Chondrocyte (in vitro differentiated cells): ENCODE measurements around the gene STK24. TPM values are rescaled to one million over a fixed set of nuclear protein-coding genes. Genes with fewer than 3 reads are reported as not detected.
A peak's percentile ranks its signal among the peaks of the same experiment; 100 is the strongest.

Source experiments
- DNase-seq: peaks from one replicate; pipeline ENCODE4 v3.0.0; 2021; ENCODE audit warnings: mixed read lengths, low spot score
- H3K27ac Mint-ChIP-seq: one replicate; pipeline ENCODE4 v1.8.0; 2021; ENCODE audit warnings: mild to moderate bottlenecking, moderate library complexity, mixed read lengths; ENCODE audit not compliant: unreplicated experiment
- H3K27me3 Mint-ChIP-seq: 2 replicates; pipeline ENCODE4 v1.8.0; 2021; ENCODE audit warnings: low read depth, mixed read lengths
- H3K36me3 Mint-ChIP-seq: 2 replicates; pipeline ENCODE4 v1.8.0; 2021; ENCODE audit warnings: low read depth, mixed read lengths
- H3K4me1 Mint-ChIP-seq: 2 replicates; pipeline ENCODE4 v1.8.0; 2021; ENCODE audit warnings: low read depth, mild to moderate bottlenecking, mixed read lengths
- H3K4me3 Mint-ChIP-seq: one replicate; pipeline ENCODE4 v1.8.0; 2021; ENCODE audit warnings: mild to moderate bottlenecking, moderate library complexity, mixed read lengths; ENCODE audit not compliant: unreplicated experiment
- H3K9me3 Mint-ChIP-seq: 2 replicates; pipeline ENCODE4 v1.8.0; 2021; ENCODE audit warnings: low read depth, mixed read lengths
- total RNA-seq: library from RNA; stranded (reverse); gene quantifications from 3 replicates; pipeline ENCODE4 v1.2.1, GENCODE V29; 2021
- TF ChIP-seq, protein P1 (sequence below): fragments of 200-600 bp; sonication (generic); IDR thresholded peaks from 2 replicates; pipeline ENCODE4 v1.5.0; 2021; ENCODE audit warnings: antibody characterized with exemption, mild to moderate bottlenecking, moderate library complexity

STK24 gene
- total RNA-seq, 1 donor from 2014 or later, result 100 TPM

DNA sequence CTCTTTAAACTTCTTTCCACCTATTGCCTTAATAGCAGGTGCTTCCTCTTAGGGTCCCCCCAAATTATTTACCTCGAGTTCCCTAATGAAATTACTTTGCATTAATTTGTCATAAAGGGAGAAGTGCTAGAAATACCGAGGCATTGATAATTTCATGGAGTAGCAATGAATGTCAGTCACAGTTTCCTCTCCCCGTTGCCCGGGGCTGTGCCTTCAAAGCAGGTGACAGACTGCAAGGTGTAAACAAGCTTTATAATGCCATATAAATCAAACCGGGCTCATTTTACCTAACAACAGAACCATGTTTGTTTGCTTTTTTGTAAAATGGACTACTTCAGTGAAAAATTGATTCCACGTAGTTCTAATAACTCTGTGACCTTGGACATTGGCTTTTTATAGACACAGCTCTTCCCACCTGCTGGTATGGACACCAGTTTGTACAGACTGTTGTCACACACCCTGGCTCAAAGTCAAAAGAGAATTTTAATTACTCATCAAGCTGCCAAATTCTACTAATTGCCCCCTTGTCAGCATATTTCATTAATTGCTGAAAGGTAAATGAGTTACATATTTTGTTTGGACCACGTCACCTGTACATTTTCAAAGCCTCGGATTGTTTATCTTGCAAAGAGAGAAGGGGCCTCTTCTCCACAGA, 171.1 kb downstream of the STK24 start:
- H3K36me3 Mint-ChIP-seq, result peaks cover 23% of the 10 kb centered on the region
- DNase-seq, result no peak
- TF ChIP-seq, protein P1, sequence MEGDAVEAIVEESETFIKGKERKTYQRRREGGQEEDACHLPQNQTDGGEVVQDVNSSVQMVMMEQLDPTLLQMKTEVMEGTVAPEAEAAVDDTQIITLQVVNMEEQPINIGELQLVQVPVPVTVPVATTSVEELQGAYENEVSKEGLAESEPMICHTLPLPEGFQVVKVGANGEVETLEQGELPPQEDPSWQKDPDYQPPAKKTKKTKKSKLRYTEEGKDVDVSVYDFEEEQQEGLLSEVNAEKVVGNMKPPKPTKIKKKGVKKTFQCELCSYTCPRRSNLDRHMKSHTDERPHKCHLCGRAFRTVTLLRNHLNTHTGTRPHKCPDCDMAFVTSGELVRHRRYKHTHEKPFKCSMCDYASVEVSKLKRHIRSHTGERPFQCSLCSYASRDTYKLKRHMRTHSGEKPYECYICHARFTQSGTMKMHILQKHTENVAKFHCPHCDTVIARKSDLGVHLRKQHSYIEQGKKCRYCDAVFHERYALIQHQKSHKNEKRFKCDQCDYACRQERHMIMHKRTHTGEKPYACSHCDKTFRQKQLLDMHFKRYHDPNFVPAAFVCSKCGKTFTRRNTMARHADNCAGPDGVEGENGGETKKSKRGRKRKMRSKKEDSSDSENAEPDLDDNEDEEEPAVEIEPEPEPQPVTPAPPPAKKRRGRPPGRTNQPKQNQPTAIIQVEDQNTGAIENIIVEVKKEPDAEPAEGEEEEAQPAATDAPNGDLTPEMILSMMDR, result no peak
- H3K4me1 Mint-ChIP-seq, result peaks cover 4% of the 10 kb centered on the region
- H3K27me3 Mint-ChIP-seq, result no peaks in the 10 kb centered on the region
- no peak overlapping the region for H3K4me3 Mint-ChIP-seq
- H3K27ac Mint-ChIP-seq, result no peak overlapping the region
- H3K9me3 Mint-ChIP-seq, result no peaks in the 10 kb centered on the region

DNA sequence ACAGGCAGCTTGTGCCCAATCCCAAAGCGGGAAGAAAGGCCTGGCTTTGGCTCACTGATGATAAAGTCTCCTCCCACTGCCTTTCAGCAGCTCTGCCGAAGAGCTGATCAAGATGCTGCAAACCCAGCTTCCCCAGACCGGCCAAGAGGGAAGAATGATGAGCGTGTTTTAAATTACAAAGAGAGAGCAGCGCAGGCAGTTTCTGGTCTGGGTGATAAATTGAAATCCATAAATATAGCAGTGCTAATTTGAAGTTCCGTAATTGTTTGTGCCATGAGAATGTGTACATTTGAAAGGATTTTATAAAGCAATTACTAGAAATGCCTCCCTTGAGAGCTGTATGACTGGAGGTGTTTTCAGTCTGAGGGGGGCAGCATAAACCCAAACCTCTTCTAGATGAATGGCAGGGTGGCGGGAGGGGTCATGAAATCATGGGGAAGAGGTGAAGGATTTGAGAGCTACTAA, 171.8 kb downstream of the STK24 start:
- Mint-ChIP-seq H3K27me3 (no peaks in the 10 kb centered on the region), H3K4me3 (no peak overlapping the region), H3K9me3 (no peaks in the 10 kb centered on the region), H3K27ac (no peak overlapping the region), H3K4me1 (peaks cover 4% of the 10 kb centered on the region), H3K36me3 (peaks cover 22% of the 10 kb centered on the region)
- TF ChIP-seq, protein P1, result peak; percentile 29
- no peak for DNase-seq

DNA sequence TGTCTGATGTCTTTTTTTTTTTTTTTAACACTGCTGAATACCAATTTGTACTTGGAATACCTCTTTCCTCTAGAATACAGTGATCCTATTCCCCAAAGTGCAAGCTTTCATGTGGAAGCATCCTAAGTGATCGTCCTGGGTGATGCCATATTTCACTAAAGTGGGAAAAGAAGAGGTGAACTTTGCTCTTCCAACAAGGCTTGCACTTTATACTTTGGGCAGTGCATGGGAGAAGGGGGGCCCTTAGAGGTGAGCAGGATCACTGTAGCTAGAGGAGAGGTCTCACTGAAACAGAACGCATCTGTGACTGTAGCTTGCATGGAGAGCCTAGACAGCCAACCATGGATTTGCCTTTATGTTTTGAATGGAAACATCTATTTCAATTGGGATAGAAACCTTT, 173.8 kb downstream of the STK24 start:
- TF ChIP-seq, protein P1, result no peak
- no peaks in the 10 kb centered on the region for H3K9me3 Mint-ChIP-seq
- H3K27ac Mint-ChIP-seq, result no peak overlapping the region
- H3K36me3 Mint-ChIP-seq, result peaks cover 22% of the 10 kb centered on the region
- no peak for DNase-seq
- peaks cover 7% of the 10 kb centered on the region for H3K4me1 Mint-ChIP-seq
- H3K4me3 Mint-ChIP-seq, result no peak overlapping the region
- no peaks in the 10 kb centered on the region for H3K27me3 Mint-ChIP-seq

DNA sequence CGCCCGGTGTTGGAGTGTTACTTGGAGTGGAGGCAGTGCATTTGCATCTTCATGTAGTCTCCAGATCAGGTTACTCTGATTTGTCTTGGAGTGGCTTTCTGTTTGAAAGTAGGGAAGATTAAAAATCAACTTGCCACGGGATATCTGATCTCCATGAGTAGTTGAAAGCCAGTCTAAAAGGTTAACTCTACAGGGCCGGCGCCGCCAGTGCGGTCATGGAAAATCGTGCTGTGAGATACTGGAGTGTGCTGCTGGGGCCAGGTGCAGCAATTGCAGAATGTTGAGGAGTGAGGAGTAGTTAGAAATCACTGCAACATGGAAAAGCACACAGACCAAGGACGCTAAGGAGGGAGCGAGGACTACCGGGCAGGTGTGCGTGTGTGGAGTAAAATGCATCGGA, 175.0 kb downstream of the STK24 start:
- H3K4me3 Mint-ChIP-seq, result no peak overlapping the region
- TF ChIP-seq, protein P1, result no peak
- no peaks in the 10 kb centered on the region for H3K27me3 Mint-ChIP-seq
- H3K36me3 Mint-ChIP-seq, result peaks cover 23% of the 10 kb centered on the region
- H3K27ac Mint-ChIP-seq, result no peak overlapping the region
- H3K9me3 Mint-ChIP-seq, result no peaks in the 10 kb centered on the region
- peaks cover 13% of the 10 kb centered on the region for H3K4me1 Mint-ChIP-seq
- DNase-seq, result no peak

DNA sequence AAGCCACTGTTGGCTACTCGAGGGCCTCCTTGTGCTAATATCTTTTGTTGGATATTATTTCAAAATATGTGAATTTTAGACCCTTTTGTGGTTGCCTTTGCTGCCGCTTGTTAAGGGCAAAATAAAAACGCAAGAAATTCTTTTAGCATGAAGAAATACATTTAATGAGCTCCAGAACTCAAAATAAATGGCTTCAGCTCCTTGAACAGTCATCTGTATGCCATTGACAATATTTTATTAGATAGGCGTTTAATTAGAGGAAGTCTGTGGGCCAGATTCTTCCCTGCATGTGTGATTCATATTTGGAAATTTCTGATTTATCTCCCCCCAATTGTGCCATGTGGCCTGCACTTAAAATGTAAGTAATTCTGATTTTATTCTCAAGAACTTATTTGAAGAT, 177.2 kb downstream of the STK24 start:
- H3K27ac Mint-ChIP-seq, result no peak overlapping the region
- H3K36me3 Mint-ChIP-seq, result peaks cover 31% of the 10 kb centered on the region
- no peaks in the 10 kb centered on the region for H3K27me3 Mint-ChIP-seq
- no peaks in the 10 kb centered on the region for H3K9me3 Mint-ChIP-seq
- no peak for DNase-seq
- TF ChIP-seq, protein P1, result no peak
- H3K4me1 Mint-ChIP-seq, result peaks cover 14% of the 10 kb centered on the region
- no peak overlapping the region for H3K4me3 Mint-ChIP-seq
